K562 (cell line): ENCODE data around the gene MROH2B. TPM values are rescaled to one million over a fixed set of nuclear protein-coding genes. Genes with fewer than 3 reads are reported as not detected.

Source experiments
- ATAC-seq: fragments of 200-7000 bp; cut with Tn5 transposase; 3 replicates; pipeline ENCODE4 v1.9.1; 2020; ENCODE audit warnings: moderate library complexity
- BruUV-seq: library from RNA; stranded (reverse); fragments of 400-500 nt; replicated peaks from 2 replicates; lab custom pipeline; 2021; lab: Mats Ljungman, UMichigan
- CTCF ChIA-PET: fragments of 300-600 bp; formaldehyde crosslinking; extraction: SDS; loops from one replicate; lab custom pipeline; 2021; ENCODE audit warnings: low intra/inter-chr PET ratio; lab: Yijun Ruan, JAX
- POLR2A ChIA-PET: fragments of 300-600, 350-650 bp; sonication (Branson Sonifier 250); formaldehyde crosslinking; extraction: SDS; loops from one replicate; lab custom pipeline; 2021; ENCODE audit warnings: antibody characterized with exemption, inconsistent platforms; lab: Yijun Ruan, JAX
- DNase-seq, 4 experiments: peaks; one replicate each; pipeline versions ENCODE4 v3.0.0 to v3.0.0-alpha.2; 2011 to 2018; ENCODE audit warnings: low spot score in 3 of 4, mixed read lengths in 3 of 4; ENCODE audit errors: extremely low read depth in 1 of 4
- FAIRE-seq: peaks from 2 replicates; lab custom pipeline; 2011; peaks lifted over from hg19 to GRCh38; lab: Jason Lieb, UNC
- H2AFZ ChIP-seq: 2 replicates; pipeline ENCODE4 v1.6.0; 2011; ENCODE audit warnings: low read depth, low read length, control low read depth, inconsistent platforms
- H3K27ac ChIP-seq: fragments of 200-600 bp; 3 replicates; pipeline ENCODE4 v1.8.0; 2011; ENCODE audit warnings: low read depth, mild to moderate bottlenecking, control low read depth, inconsistent platforms, low read length, moderate library complexity, mixed read lengths; ENCODE audit errors: extremely low read depth
- H3K27me3 ChIP-seq, 2 experiments: fragments of 300-600 bp in 1 of 2; 2 replicates in 1 of 2; 3 replicates in 1 of 2; pipeline versions ENCODE4 v1.6.0 to v1.8.0; 2011; ENCODE audit warnings: inconsistent platforms in 2 of 2, low read length in 2 of 2, mild to moderate bottlenecking in 1 of 2, mixed read lengths in 1 of 2, moderate library complexity in 1 of 2; ENCODE audit not compliant: control insufficient read depth in 2 of 2, insufficient read depth in 2 of 2
- H3K36me3 ChIP-seq: fragments of 300-600 bp; 3 replicates; pipeline ENCODE4 v1.8.0; 2011; ENCODE audit warnings: mild to moderate bottlenecking, low read length, inconsistent platforms; ENCODE audit not compliant: control insufficient read depth, insufficient read depth
- H3K4me1 ChIP-seq, 2 experiments: fragments of 200-600 bp in 1 of 2; replicated peaks in 1 of 2; 2 replicates in 1 of 2; 3 replicates in 1 of 2; pipeline versions ENCODE4 v1.5.1 to v1.8.0; 2011; ENCODE audit warnings: inconsistent platforms in 2 of 2, low read length in 2 of 2, mild to moderate bottlenecking in 1 of 2, mixed read lengths in 1 of 2, moderate library complexity in 1 of 2; ENCODE audit not compliant: control insufficient read depth in 2 of 2, insufficient read depth in 2 of 2
- H3K4me2 ChIP-seq: 2 replicates; pipeline ENCODE4 v1.6.1; 2011; ENCODE audit warnings: low read length, control low read depth, inconsistent platforms, mixed read lengths; ENCODE audit not compliant: insufficient read depth
- H3K4me3 ChIP-seq: fragments of 200-600 bp; sonication (generic), shearing (Covaris generic); 2 replicates; pipeline ENCODE4 v1.5.1; 2016; ENCODE audit warnings: control low read depth, inconsistent platforms
- H3K79me2 ChIP-seq: fragments of 200-600 bp; 3 replicates; pipeline ENCODE4 v1.8.0; 2011; ENCODE audit warnings: low read length, inconsistent platforms; ENCODE audit not compliant: control insufficient read depth, insufficient read depth
- H3K9ac ChIP-seq, 2 experiments: 2 replicates each; pipeline versions ENCODE4 v1.6.0 to v1.6.1; 2011; ENCODE audit warnings: low read depth in 2 of 2, low read length in 2 of 2, control low read depth in 1 of 2, inconsistent platforms in 1 of 2, mild to moderate bottlenecking in 1 of 2, mixed read lengths in 1 of 2; ENCODE audit not compliant: insufficient read depth in 1 of 2
- H3K9me1 ChIP-seq: one replicate; pipeline ENCODE4 v1.6.0; 2011; ENCODE audit warnings: inconsistent platforms, mild to moderate bottlenecking, low read length, moderate library complexity; ENCODE audit not compliant: control insufficient read depth, insufficient read depth
- H3K9me3 ChIP-seq: replicated peaks from 2 replicates; pipeline ENCODE4 v1.5.1; 2011; ENCODE audit warnings: low read depth, low read length, inconsistent platforms; ENCODE audit not compliant: control insufficient read depth, insufficient read depth
- H4K20me1 ChIP-seq: replicated peaks from 2 replicates; pipeline ENCODE4 v1.6.1; 2011; ENCODE audit warnings: low read length, inconsistent platforms, mixed read lengths; ENCODE audit not compliant: control insufficient read depth, insufficient read depth
- C11orf30 ChIP-seq: fragments of 450-650 bp; IDR thresholded peaks from 2 replicates; pipeline ENCODE4 v1.6.1; 2016; ENCODE audit warnings: low read depth, mild to moderate bottlenecking
- DNMT1 ChIP-seq: fragments of 450-650 bp; IDR thresholded peaks from 2 replicates; pipeline ENCODE4 v1.6.1; 2016; ENCODE audit warnings: antibody characterized with exemption, mild to moderate bottlenecking
- SAFB ChIP-seq: fragments of 200-400 bp; formaldehyde crosslinking; IDR thresholded peaks from 2 replicates; pipeline ENCODE4 v1.6.1; 2017; ENCODE audit warnings: low read depth, low read length, borderline replicate concordance
- ZNF717 ChIP-seq: fragments of 250-450 bp; sonication (Bioruptor Pico); IDR thresholded peaks from 2 replicates; pipeline ENCODE4 v1.5.0; 2021
- WGBS: fragments of 100-300 bp; shearing (Covaris generic); methylation state at CpG from one replicate; pipeline ENCODE4 v1.1.6; 2016; ENCODE audit warnings: low coverage, mixed read lengths; ENCODE audit not compliant: insufficient coverage; ENCODE audit errors: missing lambda C conversion rate; 5-methylcytosine and 5-hydroxymethylcytosine counted together
- in situ Hi-C: fragments of 300-500 bp; cut with MboI; formaldehyde crosslinking; loops from 4 replicates; pipeline ENCODE4 v1.15.0; 2018; ENCODE audit warnings: inconsistent platforms, mixed read lengths
- intact Hi-C: fragments of 100-400 bp; cut with micrococcal nuclease; formaldehyde crosslinking; loops from 2 replicates; pipeline ENCODE4 v1.14.2; 2022
- polyA plus RNA-seq, 8 experiments: library from polyadenylated mRNA; depleted of rRNA in 4 of 8; stranded (reverse) in 5 of 8; unstranded in 3 of 8; fragments of >200 nt; fragmentation: Nextera tagmentation in 2 of 8; fragmentation: Illumina TruSeq in 1 of 8; extraction: Ambion mirVana in 2 of 8; extraction: Trizol in 1 of 8; gene quantifications; 2 replicates each; pipeline versions ENCODE4 v1.2.1 to v1.2.3, GENCODE V29; 2011 to 2014; ENCODE audit warnings: inconsistent platforms in 1 of 8, missing spikeins in 1 of 8
- total RNA-seq, 7 experiments: library from RNA; depleted of rRNA in 6 of 7; stranded (reverse); fragments of >200 nt in 6 of 7; fragmentation: Illumina TruSeq in 2 of 7; extraction: Trizol in 2 of 7; gene quantifications; 2 replicates each; pipeline versions ENCODE4 v1.2.1 to v1.2.3, GENCODE V29; 2011 to 2021; ENCODE audit warnings: low replicate concordance in 1 of 7
- TF ChIP-seq, protein P1 (sequence below), 2 experiments: fragments of 450-650 bp; conservative IDR thresholded peaks; 2 replicates each; pipeline ENCODE4 v1.6.1; 2017; ENCODE audit warnings: mild to moderate bottlenecking in 2 of 2, moderate library complexity in 2 of 2
- TF ChIP-seq, protein P2 (sequence below): sonication (generic); formaldehyde crosslinking; IDR thresholded peaks from 2 replicates; pipeline ENCODE4 v1.8.0; 2022; ENCODE audit warnings: mild to moderate bottlenecking, missing genetic modification reagents

The MROH2B gene
- total and polyA plus RNA-seq, 9 of the 15 experiments (the other 6 are each of a cell fraction or from before 2014, with no cell fraction given): not detected

DNA sequence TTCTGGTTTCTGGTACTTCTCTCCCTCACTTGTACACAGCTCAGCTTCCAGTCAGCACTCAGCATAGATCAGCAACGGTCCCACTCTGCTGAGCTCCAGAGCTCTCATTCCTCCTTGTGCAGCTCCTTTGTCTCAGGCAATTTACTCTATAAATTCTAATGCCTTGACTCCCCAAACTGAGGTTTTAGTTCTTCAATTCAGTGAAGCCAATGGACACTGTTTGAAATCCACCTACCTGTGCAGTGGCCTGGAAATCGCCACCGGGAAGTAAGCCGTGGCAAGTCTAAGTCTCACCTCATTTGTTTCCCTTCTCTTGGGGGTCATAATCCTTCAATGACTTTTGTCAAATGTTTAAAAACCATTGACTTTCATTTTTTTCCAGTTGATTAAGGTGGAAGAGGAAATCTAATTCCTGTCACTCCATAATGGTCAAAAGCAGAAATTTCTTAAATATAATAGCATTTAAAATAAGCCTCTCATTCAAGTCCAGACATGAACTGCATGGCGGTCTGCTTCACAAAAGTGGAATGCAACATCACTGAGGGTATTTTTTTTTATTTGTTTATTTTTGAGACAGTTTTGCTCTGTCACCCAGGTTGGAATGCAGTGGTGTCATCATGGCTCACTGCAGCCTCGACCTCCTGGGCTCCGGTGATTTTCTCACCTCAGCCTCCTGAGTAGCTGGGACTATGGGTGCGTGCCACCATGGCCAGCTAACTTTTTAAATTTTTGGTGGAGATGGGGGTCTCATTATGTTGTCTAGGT is 82.2 kb downstream of the MROH2B start:
- intact Hi-C loops (no loop called here), in situ Hi-C loops (no loop called here)
- CTCF ChIA-PET: no interaction called here
- POLR2A ChIA-PET: no interaction called here
- no peaks in the 10 kb centered on the region for H3K36me3 ChIP-seq
- TF ChIP-seq C11orf30: no peak
- TF ChIP-seq SAFB: no peak
- TF ChIP-seq, protein P1, sequence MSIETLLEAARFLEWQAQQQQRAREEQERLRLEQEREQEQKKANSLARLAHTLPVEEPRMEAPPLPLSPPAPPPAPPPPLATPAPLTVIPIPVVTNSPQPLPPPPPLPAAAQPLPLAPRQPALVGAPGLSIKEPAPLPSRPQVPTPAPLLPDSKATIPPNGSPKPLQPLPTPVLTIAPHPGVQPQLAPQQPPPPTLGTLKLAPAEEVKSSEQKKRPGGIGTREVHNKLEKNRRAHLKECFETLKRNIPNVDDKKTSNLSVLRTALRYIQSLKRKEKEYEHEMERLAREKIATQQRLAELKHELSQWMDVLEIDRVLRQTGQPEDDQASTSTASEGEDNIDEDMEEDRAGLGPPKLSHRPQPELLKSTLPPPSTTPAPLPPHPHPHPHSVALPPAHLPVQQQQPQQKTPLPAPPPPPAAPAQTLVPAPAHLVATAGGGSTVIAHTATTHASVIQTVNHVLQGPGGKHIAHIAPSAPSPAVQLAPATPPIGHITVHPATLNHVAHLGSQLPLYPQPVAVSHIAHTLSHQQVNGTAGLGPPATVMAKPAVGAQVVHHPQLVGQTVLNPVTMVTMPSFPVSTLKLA (conservative IDR thresholded peaks at IDR 0.05): no peak
- TF ChIP-seq ZNF717 (CRISPR knock-in tag): no peak
- TF ChIP-seq DNMT1: no peak
- TF ChIP-seq, protein P2, sequence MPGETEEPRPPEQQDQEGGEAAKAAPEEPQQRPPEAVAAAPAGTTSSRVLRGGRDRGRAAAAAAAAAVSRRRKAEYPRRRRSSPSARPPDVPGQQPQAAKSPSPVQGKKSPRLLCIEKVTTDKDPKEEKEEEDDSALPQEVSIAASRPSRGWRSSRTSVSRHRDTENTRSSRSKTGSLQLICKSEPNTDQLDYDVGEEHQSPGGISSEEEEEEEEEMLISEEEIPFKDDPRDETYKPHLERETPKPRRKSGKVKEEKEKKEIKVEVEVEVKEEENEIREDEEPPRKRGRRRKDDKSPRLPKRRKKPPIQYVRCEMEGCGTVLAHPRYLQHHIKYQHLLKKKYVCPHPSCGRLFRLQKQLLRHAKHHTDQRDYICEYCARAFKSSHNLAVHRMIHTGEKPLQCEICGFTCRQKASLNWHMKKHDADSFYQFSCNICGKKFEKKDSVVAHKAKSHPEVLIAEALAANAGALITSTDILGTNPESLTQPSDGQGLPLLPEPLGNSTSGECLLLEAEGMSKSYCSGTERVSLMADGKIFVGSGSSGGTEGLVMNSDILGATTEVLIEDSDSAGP (CRISPR knock-in tag): no peak
- H4K20me1 ChIP-seq: no peaks in the 10 kb centered on the region
- no peaks in the 10 kb centered on the region for H3K4me1 ChIP-seq
- H3K4me3 ChIP-seq: no peak overlapping the region
- ATAC-seq: no peak
- no peak overlapping the region for H2AFZ ChIP-seq
- no peak for FAIRE-seq
- DNase-seq: no peak
- no peak overlapping the region for H3K27ac ChIP-seq
- H3K27me3 ChIP-seq: no peaks in the 10 kb centered on the region
- BruUV-seq: no TSS peak
- no peaks in the 10 kb centered on the region for H3K79me2 ChIP-seq
- H3K9me1 ChIP-seq: no peaks in the 10 kb centered on the region
- no peak overlapping the region for H3K9ac ChIP-seq
- H3K4me2 ChIP-seq: no peak overlapping the region
- no peaks in the 10 kb centered on the region for H3K9me3 ChIP-seq
- WGBS: 0% methylated on average over 8 of the region's 8 CpGs
